C4-2B (cell line): Measurements from ENCODE around the gene PDLIM1.

ENCODE experiments used
- ZFX ChIP-seq: fragments of 450-650 bp; IDR thresholded peaks from 2 replicates; pipeline ENCODE4 v1.6.1; 2017
- TF ChIP-seq, protein P1 (sequence below): fragments of 450-650 bp; conservative IDR thresholded peaks from 2 replicates; pipeline ENCODE4 v1.5.1; 2017; ENCODE audit warnings: mild to moderate bottlenecking

DNA sequence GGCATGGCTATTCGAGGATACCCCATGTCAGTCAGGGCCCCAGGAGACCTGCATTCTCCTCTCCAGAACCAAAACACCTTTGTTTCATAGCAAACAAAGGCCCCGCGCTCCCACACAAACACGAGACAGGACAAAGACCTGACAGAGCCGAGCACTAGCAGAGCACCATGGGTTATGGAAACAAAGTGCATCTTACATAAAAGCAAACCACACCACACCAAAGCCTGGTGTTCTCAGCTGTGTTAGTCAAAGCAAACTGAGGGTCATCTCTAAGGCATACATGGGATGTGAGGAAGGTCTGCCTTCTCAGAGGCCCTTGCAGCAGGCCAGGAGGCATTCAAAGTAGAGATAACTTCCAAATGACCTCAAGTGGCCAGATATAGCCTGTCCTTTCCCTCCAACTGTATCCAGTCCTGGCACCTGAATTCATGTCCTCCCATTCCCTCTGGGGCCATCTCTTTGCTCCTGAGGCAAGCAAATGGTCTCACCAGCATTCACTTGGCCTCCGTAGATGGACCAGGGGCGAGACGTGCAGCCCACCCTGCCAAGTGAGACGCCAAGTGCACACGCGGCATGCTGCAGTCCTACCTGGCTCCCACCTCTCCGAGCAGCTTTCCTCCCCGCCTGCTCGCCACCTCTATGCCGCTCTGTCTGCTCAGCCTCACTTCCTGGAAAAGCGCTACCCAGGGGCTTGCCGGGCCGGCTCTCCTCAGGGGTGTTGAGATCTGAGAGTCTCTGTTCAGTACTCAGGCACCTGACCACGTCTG lies 45.3 kb upstream of the PDLIM1 start:
- TF ChIP-seq, protein P1, sequence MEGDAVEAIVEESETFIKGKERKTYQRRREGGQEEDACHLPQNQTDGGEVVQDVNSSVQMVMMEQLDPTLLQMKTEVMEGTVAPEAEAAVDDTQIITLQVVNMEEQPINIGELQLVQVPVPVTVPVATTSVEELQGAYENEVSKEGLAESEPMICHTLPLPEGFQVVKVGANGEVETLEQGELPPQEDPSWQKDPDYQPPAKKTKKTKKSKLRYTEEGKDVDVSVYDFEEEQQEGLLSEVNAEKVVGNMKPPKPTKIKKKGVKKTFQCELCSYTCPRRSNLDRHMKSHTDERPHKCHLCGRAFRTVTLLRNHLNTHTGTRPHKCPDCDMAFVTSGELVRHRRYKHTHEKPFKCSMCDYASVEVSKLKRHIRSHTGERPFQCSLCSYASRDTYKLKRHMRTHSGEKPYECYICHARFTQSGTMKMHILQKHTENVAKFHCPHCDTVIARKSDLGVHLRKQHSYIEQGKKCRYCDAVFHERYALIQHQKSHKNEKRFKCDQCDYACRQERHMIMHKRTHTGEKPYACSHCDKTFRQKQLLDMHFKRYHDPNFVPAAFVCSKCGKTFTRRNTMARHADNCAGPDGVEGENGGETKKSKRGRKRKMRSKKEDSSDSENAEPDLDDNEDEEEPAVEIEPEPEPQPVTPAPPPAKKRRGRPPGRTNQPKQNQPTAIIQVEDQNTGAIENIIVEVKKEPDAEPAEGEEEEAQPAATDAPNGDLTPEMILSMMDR = no peak
- no peak for TF ChIP-seq ZFX
